ENCODE measurements around the gene ZBTB45.

Gene ZBTB45

GRCh38 chr19:58538257-58539168 is 18.9 kb upstream of the ZBTB45 start:
- DNase-seq = no peak

GRCh38 chr19:58536852-58537798 is 17.5 kb upstream of the ZBTB45 start:
- no peak for DNase-seq

GRCh38 chr19:58535857-58536256 is 16.2 kb upstream of the ZBTB45 start:
- no peak for DNase-seq

GRCh38 chr19:58531034-58531840 is 11.6 kb upstream of the ZBTB45 start:
- no peak for DNase-seq

GRCh38 chr19:58529405-58529804 is 9.8 kb upstream of the ZBTB45 start:
- no peak for DNase-seq

GRCh38 chr19:58522709-58523108 is 3.1 kb upstream of the ZBTB45 start:
- no peak for DNase-seq

GRCh38 chr19:58521651-58522050 is 2.0 kb upstream of the ZBTB45 start:
- no peak for DNase-seq

GRCh38 chr19:58520257-58520599 is 618 bp upstream of the ZBTB45 start:
- no peak for DNase-seq

- peak; percentile 57 for DNase-seq
These were observed 589 bp downstream of the ZBTB45 start for GRCh38 chr19:58519087-58519354.

- peak; percentile 6 for DNase-seq
These were observed 1.1 kb downstream of the ZBTB45 start for GRCh38 chr19:58518256-58519086.

- DNase-seq = no peak
These were observed 2.4 kb downstream of the ZBTB45 start for GRCh38 chr19:58516964-58517833.

GRCh38 chr19:58516246-58516836 is 3.3 kb downstream of the ZBTB45 start:
- no peak for DNase-seq

GRCh38 chr19:58515259-58515658 is 4.4 kb downstream of the ZBTB45 start:
- no peak for DNase-seq

GRCh38 chr19:58514564-58515022 is 5.0 kb downstream of the ZBTB45 start:
- no peak for DNase-seq

- peak; percentile 86 for DNase-seq
These were observed 5.7 kb downstream of the ZBTB45 start for GRCh38 chr19:58513694-58514563.

GRCh38 chr19:58513213-58513693 is 6.4 kb downstream of the ZBTB45 start:
- DNase-seq = no peak

GRCh38 chr19:58511353-58512208 is 8.0 kb downstream of the ZBTB45 start, which contains the start of gene SLC27A5:
SLC27A5 (minus strand) TSS chr19:58511992; CDS start chr19:58511955, 37 bp downstream.
- no peak for DNase-seq

All from GF-D8 (cell line).